ENCODE results near the gene IPO11. TPM values are rescaled to one million over a fixed set of nuclear protein-coding genes. Genes with fewer than 3 reads are reported as not detected.

The IPO11 gene
- total and polyA plus RNA-seq, 2 of the 13 experiments (the other 11 are each of a cell fraction or from before 2014, with no cell fraction given) = 13.9 to 24.4 TPM

DNA sequence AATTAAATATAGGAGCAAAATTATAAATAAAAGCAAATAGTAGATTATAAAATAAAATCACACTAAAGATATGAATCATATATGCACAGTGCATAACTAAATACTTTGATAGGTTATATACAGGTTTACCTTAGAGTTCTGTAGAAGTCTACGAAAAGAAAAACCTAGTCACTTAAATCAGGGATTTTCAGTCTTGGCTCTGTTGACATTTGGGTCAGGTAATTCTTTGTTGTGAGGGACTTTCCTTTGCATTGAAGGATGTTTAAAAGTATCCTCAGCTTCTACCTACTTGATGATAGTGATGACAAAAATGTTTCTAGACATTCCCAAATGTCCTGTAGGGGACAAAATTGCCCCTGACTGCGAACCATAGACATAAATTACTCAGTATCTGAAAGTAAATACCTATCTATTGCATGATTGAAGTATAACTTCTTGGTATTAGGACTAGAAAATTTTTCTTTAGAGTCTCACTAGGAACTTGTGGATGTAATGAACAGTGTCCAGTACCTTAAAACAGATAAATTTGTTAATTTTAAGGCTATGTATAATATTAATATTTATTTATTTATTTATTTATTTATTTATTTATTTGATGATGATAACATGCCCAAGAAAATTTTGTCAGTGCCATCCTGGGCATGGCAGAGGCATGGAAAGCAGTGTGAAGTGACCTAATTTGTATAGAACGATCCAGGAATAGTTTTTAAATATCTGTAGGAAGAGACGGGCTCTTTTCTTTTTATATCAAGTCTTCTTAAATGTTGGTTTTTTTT, 122.1 kb downstream of the IPO11 start:
- Histone ChIP-seq H3K9me3 (ENCODE audit: low read length) (no peaks in the 10 kb centered on the region), H4K20me1 (ENCODE audit: insufficient read depth, low read length) (no peaks in the 10 kb centered on the region), H2AFZ (ENCODE audit: low read length) (no peak overlapping the region), H3K27ac (ENCODE audit: extremely low read length, insufficient read depth, low read length) (no peak overlapping the region), H3K27me3 (ENCODE audit: control insufficient read depth in 1 of 2, insufficient read depth in 2 of 2, low read length in 2 of 2) (no peaks in the 10 kb centered on the region; a peak in 1 of 5 replicates), H3K36me3 (replicated peaks in 1 of 2; ENCODE audit: control insufficient read depth in 1 of 2, insufficient read depth in 2 of 2, low read length in 2 of 2) (peaks cover 6 to 29% of the 10 kb centered on the region in 2 experiments; a peak in 4 of 5 replicates), H3K4me3 (replicated peaks in 1 of 3; ENCODE audit: insufficient read depth in 1 of 3, low read depth in 2 of 3, low read length in 3 of 3) (no peak overlapping the region), H3K4me1 (ENCODE audit: insufficient read depth, low read length) (no peaks in the 10 kb centered on the region), H3K79me2 (ENCODE audit: insufficient read depth, low read length) (no peaks in the 10 kb centered on the region), H3K9ac (ENCODE audit: insufficient read depth, low read depth, low read length) (no peak overlapping the region), H3K4me2 (ENCODE audit: low read depth, low read length) (no peak overlapping the region)
- FAIRE-seq (no peak), DNase-seq (ENCODE audit: low spot score) (no peak), ATAC-seq (no peak)
- WGBS (ENCODE audit: low lambda C conversion rate) = 47% methylated on average over 4 of the region's 4 CpGs
- CTCF ChIA-PET (ENCODE audit: low intra/inter-chr PET ratio, low total read pairs) = no interaction called here
- intact Hi-C loops (cut with micrococcal nuclease; ENCODE audit: unreplicated experiment) (loop anchor here (10.0 kb wide), 1 partner anchor 240 kb away; no protein-coding TSS in a partner anchor), in situ Hi-C loops (cut with HindIII; ENCODE audit: extremely low pct_ligation_motif_present, low pct_unique_long_range_greater_than_20kb) (no loop called here)
- BruUV-seq (replicated peaks) = no TSS peak
- POLR2A ChIA-PET = no interaction called here
- TF ChIP-seq ZFP41 (CRISPR knock-in tag; IDR thresholded peaks at IDR 0.05; ENCODE audit: borderline replicate concordance) (no peak), FLYWCH1 (CRISPR knock-in tag; IDR thresholded peaks at IDR 0.05) (no peak), ASH2L (IDR thresholded peaks at IDR 0.05; ENCODE audit: insufficient read length, low read depth, low read length) (no peak), ZNF260 (CRISPR knock-in tag; IDR thresholded peaks at IDR 0.05; ENCODE audit: borderline replicate concordance, low read depth) (no peak), ZNF772 (CRISPR knock-in tag; IDR thresholded peaks at IDR 0.05) (no peak), ZSCAN20 (CRISPR knock-in tag; IDR thresholded peaks at IDR 0.05; ENCODE audit: borderline replicate concordance) (no peak), IRF2 (CRISPR knock-in tag; IDR thresholded peaks at IDR 0.05) (no peak), CBX1 (IDR thresholded peaks at IDR 0.05; ENCODE audit: low read depth) (no peak), HMG20A (CRISPR knock-in tag; IDR thresholded peaks at IDR 0.05; ENCODE audit: borderline replicate concordance) (no peak), ZNF747 (CRISPR knock-in tag; IDR thresholded peaks at IDR 0.05; ENCODE audit: borderline replicate concordance) (no peak), ZNF367 (CRISPR knock-in tag; IDR thresholded peaks at IDR 0.05; ENCODE audit: borderline replicate concordance) (no peak), MYC (CRISPR knock-in tag; IDR thresholded peaks at IDR 0.05; ENCODE audit: borderline replicate concordance) (no peak), MEF2D (CRISPR knock-in tag; IDR thresholded peaks at IDR 0.05) (no peak)
- TF ChIP-seq, protein P1, sequence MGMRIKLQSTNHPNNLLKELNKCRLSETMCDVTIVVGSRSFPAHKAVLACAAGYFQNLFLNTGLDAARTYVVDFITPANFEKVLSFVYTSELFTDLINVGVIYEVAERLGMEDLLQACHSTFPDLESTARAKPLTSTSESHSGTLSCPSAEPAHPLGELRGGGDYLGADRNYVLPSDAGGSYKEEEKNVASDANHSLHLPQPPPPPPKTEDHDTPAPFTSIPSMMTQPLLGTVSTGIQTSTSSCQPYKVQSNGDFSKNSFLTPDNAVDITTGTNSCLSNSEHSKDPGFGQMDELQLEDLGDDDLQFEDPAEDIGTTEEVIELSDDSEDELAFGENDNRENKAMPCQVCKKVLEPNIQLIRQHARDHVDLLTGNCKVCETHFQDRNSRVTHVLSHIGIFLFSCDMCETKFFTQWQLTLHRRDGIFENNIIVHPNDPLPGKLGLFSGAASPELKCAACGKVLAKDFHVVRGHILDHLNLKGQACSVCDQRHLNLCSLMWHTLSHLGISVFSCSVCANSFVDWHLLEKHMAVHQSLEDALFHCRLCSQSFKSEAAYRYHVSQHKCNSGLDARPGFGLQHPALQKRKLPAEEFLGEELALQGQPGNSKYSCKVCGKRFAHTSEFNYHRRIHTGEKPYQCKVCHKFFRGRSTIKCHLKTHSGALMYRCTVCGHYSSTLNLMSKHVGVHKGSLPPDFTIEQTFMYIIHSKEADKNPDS (CRISPR knock-in tag; IDR thresholded peaks at IDR 0.05) = no peak
- TF ChIP-seq, protein P2, sequence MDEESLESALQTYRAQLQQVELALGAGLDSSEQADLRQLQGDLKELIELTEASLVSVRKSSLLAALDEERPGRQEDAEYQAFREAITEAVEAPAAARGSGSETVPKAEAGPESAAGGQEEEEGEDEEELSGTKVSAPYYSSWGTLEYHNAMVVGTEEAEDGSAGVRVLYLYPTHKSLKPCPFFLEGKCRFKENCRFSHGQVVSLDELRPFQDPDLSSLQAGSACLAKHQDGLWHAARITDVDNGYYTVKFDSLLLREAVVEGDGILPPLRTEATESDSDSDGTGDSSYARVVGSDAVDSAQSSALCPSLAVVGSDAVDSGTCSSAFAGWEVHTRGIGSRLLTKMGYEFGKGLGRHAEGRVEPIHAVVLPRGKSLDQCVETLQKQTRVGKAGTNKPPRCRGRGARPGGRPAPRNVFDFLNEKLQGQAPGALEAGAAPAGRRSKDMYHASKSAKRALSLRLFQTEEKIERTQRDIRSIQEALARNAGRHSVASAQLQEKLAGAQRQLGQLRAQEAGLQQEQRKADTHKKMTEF (CRISPR knock-in tag; IDR thresholded peaks at IDR 0.05) = no peak

Measured in HepG2 (cell line).